Thymus (tissue), 11 donors: ENCODE results near the gene PPP1R16B. TPM values are rescaled to one million over a fixed set of nuclear protein-coding genes. Genes with fewer than 3 reads are reported as not detected.
"Not testable (repeated sequence)": the region's sequence is repeated elsewhere in the genome, so short reads cannot be mapped to it uniquely, and the experiment has no call there.

Experiments
- DNase-seq, 9 donors: peaks; one replicate each; pipeline ENCODE4 v3.0.0-alpha.2; 2013; ENCODE audit warnings: low spot score in 9 of 9, low read depth in 6 of 9, missing footprints in 1 of 9
- H3K27ac ChIP-seq, 2 donors: one replicate each; pipeline ENCODE4 v1.5.1; 2013; ENCODE audit warnings: control low read depth in 1 of 2, low read depth in 1 of 2, low read length in 1 of 2, mild to moderate bottlenecking in 1 of 2, moderate library complexity in 1 of 2
- H3K27me3 ChIP-seq, 2 donors: one replicate each; pipeline ENCODE4 v1.5.1; 2013; ENCODE audit warnings: low read length in 1 of 2; ENCODE audit not compliant: control insufficient read depth in 2 of 2, insufficient read depth in 1 of 2
- H3K36me3 ChIP-seq, 2 donors: one replicate each; pipeline ENCODE4 v1.5.1; 2013; ENCODE audit warnings: low read length in 1 of 2, mild to moderate bottlenecking in 1 of 2, moderate library complexity in 1 of 2; ENCODE audit not compliant: control insufficient read depth in 2 of 2, insufficient read depth in 2 of 2
- H3K4me1 ChIP-seq, 2 donors: one replicate each; pipeline ENCODE4 v1.5.1; 2013; ENCODE audit warnings: low read length in 2 of 2; ENCODE audit not compliant: control insufficient read depth in 2 of 2, insufficient read depth in 2 of 2
- H3K4me3 ChIP-seq, 2 donors: one replicate each; pipeline ENCODE4 v1.5.1; 2013; ENCODE audit warnings: low read length in 2 of 2, control low read depth in 1 of 2, mild to moderate bottlenecking in 1 of 2
- H3K9me3 ChIP-seq, 2 donors: one replicate each; pipeline ENCODE4 v1.5.1; 2013; ENCODE audit warnings: low read length in 1 of 2, mild to moderate bottlenecking in 1 of 2; ENCODE audit not compliant: control insufficient read depth in 2 of 2, insufficient read depth in 1 of 2
- WGBS: extraction: QIAGEN DNeasy Blood & Tissue Kit; methylation state at CpG from one replicate; pipeline ENCODE4 v1.1.7; 2013; 5-methylcytosine and 5-hydroxymethylcytosine counted together
- polyA plus RNA-seq: library from polyadenylated mRNA; stranded (reverse); fragments of 200-250 nt; gene quantifications from one replicate; pipeline ENCODE4 v1.2.3, GENCODE V29; 2013
- total RNA-seq: library from RNA; stranded (reverse); fragments of 120-200 nt; gene quantifications from one replicate; pipeline ENCODE4 v1.2.4, GENCODE V29; 2013
- donor health status: healthy.

Gene PPP1R16B
- total and polyA plus RNA-seq, 2 donors: 13.8 to 16.8 TPM

DNA sequence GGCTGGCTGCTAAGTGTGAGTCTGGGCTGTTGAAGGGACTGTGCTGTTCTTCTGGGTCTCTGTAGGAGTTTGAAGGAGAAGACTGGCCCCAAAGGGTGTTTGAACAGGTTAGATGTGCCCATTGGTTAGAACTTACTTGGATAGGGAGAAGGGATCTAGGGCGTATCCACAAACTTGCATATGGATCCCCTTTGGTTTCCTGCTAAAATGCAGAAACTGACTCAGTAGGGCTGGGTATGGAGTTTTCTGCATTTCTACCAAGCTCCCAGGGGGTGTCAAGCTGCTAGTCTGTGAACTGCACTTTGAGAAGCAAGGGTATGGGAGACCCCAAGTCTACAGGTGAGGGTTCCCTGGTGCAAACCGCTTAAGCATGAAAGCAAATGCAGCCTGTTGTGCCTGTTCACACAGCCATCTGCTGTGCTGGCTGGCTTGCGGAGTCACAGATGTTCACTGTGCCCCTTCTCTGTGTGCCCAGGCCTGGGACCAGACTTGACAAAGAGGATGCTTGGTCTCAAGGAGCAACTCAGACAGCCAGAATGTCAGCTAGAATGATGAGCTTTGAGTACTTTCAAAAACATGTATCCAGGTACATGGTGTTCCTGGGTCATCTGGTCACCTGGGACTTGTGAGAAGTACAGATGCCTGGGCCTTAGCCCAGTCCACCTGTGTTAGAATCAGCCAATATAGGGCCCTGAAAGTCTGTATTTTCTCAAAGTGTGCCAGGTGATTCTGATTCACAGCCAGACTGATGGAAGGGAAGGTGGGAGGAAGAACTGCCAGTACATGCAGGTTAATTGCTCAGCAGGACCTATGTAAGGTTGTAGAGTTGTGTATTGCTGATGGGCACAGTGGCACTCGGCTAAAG, 7.4 kb downstream of the PPP1R16B start:
- Histone ChIP-seq H3K27ac (peak overlapping the region in 1 of 2 donors; percentile 60), H3K36me3 (no peaks in the 10 kb centered on the region), H3K9me3 (no peaks in the 10 kb centered on the region), H3K4me3 (no peak overlapping the region), H3K27me3 (peaks cover 0 to 3% of the 10 kb centered on the region in 2 donors), H3K4me1 (peaks cover 39 to 47% of the 10 kb centered on the region in 2 donors)
- DNase-seq: peak in 7 of 9 donors; percentile 16 to 73 (median 60)
- WGBS: 72% methylated on average over 4 of the region's 4 CpGs

DNA sequence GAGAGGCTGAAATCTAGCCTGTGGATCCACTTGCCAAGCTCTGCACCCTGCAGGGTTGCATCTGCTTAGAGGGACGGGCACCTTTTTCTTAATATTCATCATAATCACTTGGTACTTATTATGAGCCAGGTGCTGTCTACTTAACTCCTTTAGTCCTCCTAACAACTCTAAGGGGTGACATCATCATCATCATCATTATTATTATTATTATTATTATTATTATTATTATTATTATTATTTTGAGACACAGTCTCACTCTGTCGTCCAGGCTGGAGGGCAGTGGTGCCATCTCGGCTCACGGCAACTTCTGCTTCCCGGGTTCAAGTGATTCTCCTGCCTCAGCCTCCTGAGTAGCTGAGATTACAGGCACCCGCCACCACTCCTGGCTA, 8.1 kb downstream of the PPP1R16B start:
- H3K36me3 ChIP-seq, H3K4me3 ChIP-seq, H3K27ac ChIP-seq, H3K27me3 ChIP-seq, DNase-seq, H3K9me3 ChIP-seq: not testable (repeated sequence)
- H3K4me1 ChIP-seq: peaks cover 34 to 41% of the 10 kb centered on the region in 2 donors
- WGBS: 98% methylated on average over 6 of the region's 6 CpGs

DNA sequence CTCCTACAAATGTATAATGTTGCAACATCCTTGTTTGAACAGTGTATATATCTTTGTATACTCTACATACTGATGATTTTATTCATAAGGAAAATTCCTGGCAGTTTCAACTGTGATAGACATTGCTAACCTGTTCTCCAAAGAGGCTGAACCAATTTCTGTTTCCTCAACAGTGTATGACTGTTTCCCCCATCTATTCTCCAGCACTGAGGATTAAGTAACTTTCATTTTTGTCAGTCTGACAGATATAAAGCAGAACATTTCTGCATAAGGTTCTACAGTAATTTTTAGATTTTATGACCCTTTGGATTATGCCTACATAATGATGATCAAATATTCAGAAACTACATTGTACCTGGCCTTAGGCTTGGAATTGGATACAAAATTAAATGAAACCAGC, 9.9 kb downstream of the PPP1R16B start:
- Histone ChIP-seq H3K36me3 (no peaks in the 10 kb centered on the region), H3K27me3 (no peaks in the 10 kb centered on the region), H3K4me1 (peaks cover 29 to 31% of the 10 kb centered on the region in 2 donors)

DNA sequence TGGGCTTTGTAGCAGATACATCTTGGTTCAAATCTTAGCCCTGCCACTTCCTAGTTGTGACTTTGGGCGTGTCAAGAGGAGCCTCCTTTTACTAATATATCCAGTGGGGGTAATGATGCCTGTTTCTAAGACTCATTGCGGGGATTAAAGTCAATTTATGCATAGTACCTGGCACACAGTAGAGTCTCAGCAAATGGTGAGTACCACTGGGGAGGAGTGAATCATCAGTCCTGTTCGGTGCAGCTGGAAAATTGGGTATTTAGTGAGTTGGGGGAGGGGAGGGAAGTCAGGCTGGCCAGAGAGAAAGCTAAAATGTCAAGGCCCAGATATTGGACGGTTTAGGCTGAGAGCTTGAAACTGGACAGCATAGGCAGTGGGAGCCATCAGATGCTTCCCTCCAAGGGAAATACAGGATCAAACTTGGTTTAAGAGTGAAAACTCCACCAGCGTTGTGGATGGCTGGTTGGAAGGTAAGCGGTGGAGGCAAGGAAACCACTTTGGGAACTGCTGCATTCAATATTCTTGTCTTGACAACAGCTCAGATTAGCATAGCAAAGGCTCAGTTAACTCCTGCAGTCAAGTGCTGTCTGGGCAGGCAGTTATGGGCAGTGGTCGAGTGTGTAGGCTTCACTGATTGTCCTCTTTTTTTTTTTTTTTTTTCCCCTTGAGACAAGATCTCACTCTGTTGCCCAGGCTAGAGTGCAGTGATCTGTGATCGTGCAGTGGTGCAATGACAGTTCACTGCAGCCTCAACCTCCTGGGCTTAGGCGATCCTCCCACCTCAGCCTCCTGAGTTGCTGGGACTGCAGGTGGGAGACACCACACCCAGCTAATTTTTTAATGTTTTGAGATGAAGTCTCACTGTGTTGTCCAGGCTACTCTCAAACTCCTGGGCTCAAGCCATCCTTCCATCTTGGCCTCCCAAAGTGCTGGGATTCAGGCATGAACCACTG, 12.9 kb downstream of the PPP1R16B start:
- H3K9me3 ChIP-seq: peaks cover 2 to 4% of the 10 kb centered on the region in 2 donors
- no peak overlapping the region for H3K27ac ChIP-seq
- H3K4me3 ChIP-seq: no peak overlapping the region
- DNase-seq: no peak
- WGBS: 97% methylated on average over 9 of the region's 9 CpGs
- no peaks in the 10 kb centered on the region for H3K27me3 ChIP-seq
- no peaks in the 10 kb centered on the region for H3K36me3 ChIP-seq
- peaks cover 4 to 5% of the 10 kb centered on the region in 2 donors for H3K4me1 ChIP-seq

More for the DNA sequence above, 9.9 kb downstream of the PPP1R16B start:
- Histone ChIP-seq H3K27ac (no peak overlapping the region), H3K4me3 (no peak overlapping the region), H3K9me3 (no peaks in the 10 kb centered on the region)
- DNase-seq: no peak

- Histone ChIP-seq H3K27ac (no peak overlapping the region), H3K4me1 (peaks cover 0 to 11% of the 10 kb centered on the region in 2 donors), H3K27me3 (no peaks in the 10 kb centered on the region), H3K4me3 (no peak overlapping the region), H3K9me3 (peaks cover 2 to 4% of the 10 kb centered on the region in 2 donors), H3K36me3 (peaks cover 2 to 10% of the 10 kb centered on the region in 2 donors)
- WGBS: 96% methylated on average over 1 of the region's 1 CpG
- no peak for DNase-seq
Measured at GRCh38 chr20:38825571-38825900, 20.0 kb downstream of the PPP1R16B start.

DNA sequence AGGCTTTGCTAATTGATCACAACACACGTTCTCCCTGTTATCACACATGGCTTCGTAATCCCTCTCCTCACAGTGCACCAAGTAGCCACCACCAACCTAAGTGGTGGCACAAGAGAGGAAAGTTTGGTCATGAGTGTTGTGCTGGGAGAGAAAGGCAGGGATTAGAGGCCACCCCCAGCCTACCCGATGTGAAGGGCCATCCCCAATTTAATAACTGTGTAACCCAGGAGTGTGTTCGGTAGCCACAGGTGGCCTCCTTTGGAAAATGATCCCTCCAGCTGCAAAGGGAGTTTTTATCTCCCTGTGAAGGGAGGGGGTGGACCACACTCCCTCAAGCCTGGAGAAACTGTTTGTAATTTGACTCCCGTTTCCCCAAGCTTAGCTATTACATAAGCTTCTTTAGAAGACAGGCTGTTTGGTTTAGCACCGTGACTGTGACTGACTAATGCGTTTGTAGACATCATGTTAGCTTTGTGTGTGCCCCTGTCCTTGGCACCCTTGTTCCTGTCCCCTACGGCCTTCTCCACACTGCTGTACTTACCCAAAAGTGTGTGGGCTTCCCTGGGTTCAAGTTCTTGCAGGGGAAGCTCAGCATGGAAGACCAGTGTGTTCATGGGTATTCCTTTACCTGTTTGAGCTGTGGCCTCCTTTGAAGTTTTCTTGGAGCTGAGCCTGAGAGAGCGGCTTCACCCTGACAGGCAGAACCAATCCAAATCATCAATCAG, 20.6 kb downstream of the PPP1R16B start:
- DNase-seq: no peak
- WGBS: 93% methylated on average over 9 of the region's 9 CpGs

DNA sequence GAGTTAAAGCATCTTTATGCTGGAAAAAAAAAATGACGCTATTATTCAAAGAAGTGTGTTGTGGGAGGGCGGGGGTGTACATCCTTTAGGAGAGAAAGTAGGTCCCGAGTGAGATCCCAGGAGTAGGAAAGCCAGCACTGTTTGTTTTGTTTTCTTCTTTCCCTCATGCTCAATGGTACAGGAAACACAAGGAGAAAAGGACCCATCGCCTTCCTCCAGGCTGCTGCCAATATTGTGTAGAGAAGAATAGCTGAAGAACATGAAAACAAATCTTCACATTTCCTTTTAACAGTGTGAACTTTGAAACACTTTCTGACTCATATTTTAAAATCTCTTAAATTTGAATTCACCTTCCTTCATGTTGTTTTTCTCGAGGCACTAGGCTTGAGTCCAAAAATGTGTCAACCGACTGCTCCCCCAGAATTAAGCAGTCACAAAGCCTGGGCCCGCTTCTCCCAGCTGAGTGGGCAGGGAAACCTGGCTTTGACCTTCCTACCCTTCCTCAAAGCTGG, 22.3 kb downstream of the PPP1R16B start:
- Histone ChIP-seq H3K27me3 (no peaks in the 10 kb centered on the region), H3K27ac (peak overlapping the region; percentile 45 to 53), H3K9me3 (no peaks in the 10 kb centered on the region), H3K36me3 (peaks cover 2 to 10% of the 10 kb centered on the region in 2 donors), H3K4me3 (no peak overlapping the region), H3K4me1 (peaks cover 0 to 11% of the 10 kb centered on the region in 2 donors)
- 70% methylated on average over 7 of the region's 7 CpGs for WGBS
- no peak for DNase-seq

More for the DNA sequence above, 20.6 kb downstream of the PPP1R16B start:
- Histone ChIP-seq H3K36me3 (peaks cover 2 to 10% of the 10 kb centered on the region in 2 donors), H3K9me3 (peaks cover under 1 to 4% of the 10 kb centered on the region in 2 donors), H3K27me3 (no peaks in the 10 kb centered on the region), H3K4me3 (no peak overlapping the region), H3K27ac (peak overlapping the region in 1 of 2 donors; percentile 25), H3K4me1 (peaks cover 0 to 11% of the 10 kb centered on the region in 2 donors)

- peaks cover 2 to 10% of the 10 kb centered on the region in 2 donors for H3K36me3 ChIP-seq
- peak overlapping the region in 1 of 2 donors; percentile 53 for H3K27ac ChIP-seq
- H3K9me3 ChIP-seq: no peaks in the 10 kb centered on the region
- no peak for DNase-seq
- WGBS: 98% methylated on average over 6 of the region's 6 CpGs
- H3K4me1 ChIP-seq: peaks cover 2 to 11% of the 10 kb centered on the region in 2 donors
- no peak overlapping the region for H3K4me3 ChIP-seq
- H3K27me3 ChIP-seq: no peaks in the 10 kb centered on the region
Measured at GRCh38 chr20:38828514-38829295, 23.2 kb downstream of the PPP1R16B start.
